Thoracic aorta (tissue), 2 donors: ENCODE results near the gene DNAH3. TPM values are rescaled to one million over a fixed set of nuclear protein-coding genes. Genes with fewer than 3 reads are reported as not detected.

ENCODE experiments used
- ATAC-seq: fragments of 150-250 bp; one replicate; pipeline ENCODE4 v1.8.0; 2017; ENCODE audit warnings: low read depth; ENCODE audit not compliant: insufficient number of reproducible peaks, low FRiP score
- DNase-seq: peaks from one replicate; pipeline ENCODE4 v3.0.0-alpha.2; 2020; ENCODE audit warnings: low spot score
- H3K27ac ChIP-seq, 2 donors: fragments of 200-600 bp; sonication (generic); 1 replicate in 1 of 2; 2 replicates in 1 of 2; pipeline ENCODE4 v1.5.1; 2016; ENCODE audit warnings: mild to moderate bottlenecking in 2 of 2, moderate library complexity in 2 of 2
- H3K27me3 ChIP-seq: fragments of 200-600 bp; sonication (generic); replicated peaks from 2 replicates; pipeline ENCODE4 v1.6.0; 2016; ENCODE audit warnings: mild to moderate bottlenecking; ENCODE audit not compliant: insufficient read depth
- H3K36me3 ChIP-seq: fragments of 200-600 bp; sonication (generic); one replicate; pipeline ENCODE4 v1.5.1; 2016
- H3K4me1 ChIP-seq, 2 donors: fragments of 200-600 bp; sonication (generic); 1 replicate in 1 of 2; 2 replicates in 1 of 2; pipeline versions ENCODE4 v1.5.1 to v1.6.0; 2016; ENCODE audit warnings: low read depth in 2 of 2, mild to moderate bottlenecking in 1 of 2; ENCODE audit not compliant: control insufficient read depth in 1 of 2
- H3K4me3 ChIP-seq: fragments of 200-600 bp; sonication (generic); 2 replicates; pipeline ENCODE4 v1.5.1; 2016; ENCODE audit warnings: mild to moderate bottlenecking
- H3K9me3 ChIP-seq: fragments of 200-600 bp; sonication (generic); 2 replicates; pipeline ENCODE4 v1.5.1; 2016
- total RNA-seq, 2 donors: library from RNA; depleted of rRNA; stranded (reverse); fragments of >200 nt; gene quantifications; one replicate each; pipeline versions ENCODE4 v1.1.0 to v1.2.3, GENCODE V29; 2016
- TF ChIP-seq, protein P1 (sequence below): fragments of 200-600 bp; sonication (generic); IDR thresholded peaks from one replicate; pipeline ENCODE4 v1.5.1; 2019; ENCODE audit warnings: antibody characterized with exemption

The DNAH3 gene
- total RNA-seq, 2 donors from 2014 or later = not detected

DNA sequence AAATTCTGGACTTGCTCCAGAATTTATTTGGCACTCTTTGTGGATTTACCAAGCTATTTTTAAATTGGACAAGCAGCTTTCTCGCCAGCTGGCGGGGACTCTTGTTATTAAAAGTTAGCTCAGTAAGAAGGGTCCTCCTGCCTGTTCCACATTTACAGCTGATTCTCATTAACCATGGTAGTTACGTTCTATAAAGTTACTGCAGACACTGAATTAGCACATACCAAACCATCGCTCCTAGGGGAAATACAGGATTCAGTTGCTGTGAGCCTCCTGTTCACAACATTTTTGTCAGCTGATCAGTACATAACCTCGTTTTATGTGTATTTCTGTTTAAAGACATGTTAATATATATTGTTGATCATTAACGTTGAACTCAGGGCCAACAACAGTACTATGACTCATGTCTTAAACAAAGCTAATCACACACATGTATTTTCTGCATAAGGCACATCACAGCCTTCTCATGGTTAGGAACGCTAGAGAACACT lies 12.1 kb upstream of the DNAH3 start:
- no peak for DNase-seq
- no peaks in the 10 kb centered on the region for H3K27me3 ChIP-seq
- H3K36me3 ChIP-seq = peaks cover 27% of the 10 kb centered on the region
- peak overlapping the region; percentile 96 for H3K4me3 ChIP-seq
- H3K27ac ChIP-seq = peak overlapping the region; percentile 88 to 91
- TF ChIP-seq, protein P1, sequence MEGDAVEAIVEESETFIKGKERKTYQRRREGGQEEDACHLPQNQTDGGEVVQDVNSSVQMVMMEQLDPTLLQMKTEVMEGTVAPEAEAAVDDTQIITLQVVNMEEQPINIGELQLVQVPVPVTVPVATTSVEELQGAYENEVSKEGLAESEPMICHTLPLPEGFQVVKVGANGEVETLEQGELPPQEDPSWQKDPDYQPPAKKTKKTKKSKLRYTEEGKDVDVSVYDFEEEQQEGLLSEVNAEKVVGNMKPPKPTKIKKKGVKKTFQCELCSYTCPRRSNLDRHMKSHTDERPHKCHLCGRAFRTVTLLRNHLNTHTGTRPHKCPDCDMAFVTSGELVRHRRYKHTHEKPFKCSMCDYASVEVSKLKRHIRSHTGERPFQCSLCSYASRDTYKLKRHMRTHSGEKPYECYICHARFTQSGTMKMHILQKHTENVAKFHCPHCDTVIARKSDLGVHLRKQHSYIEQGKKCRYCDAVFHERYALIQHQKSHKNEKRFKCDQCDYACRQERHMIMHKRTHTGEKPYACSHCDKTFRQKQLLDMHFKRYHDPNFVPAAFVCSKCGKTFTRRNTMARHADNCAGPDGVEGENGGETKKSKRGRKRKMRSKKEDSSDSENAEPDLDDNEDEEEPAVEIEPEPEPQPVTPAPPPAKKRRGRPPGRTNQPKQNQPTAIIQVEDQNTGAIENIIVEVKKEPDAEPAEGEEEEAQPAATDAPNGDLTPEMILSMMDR = no peak
- ATAC-seq = no peak
- H3K4me1 ChIP-seq = peaks cover 40 to 62% of the 10 kb centered on the region in 2 donors
- no peaks in the 10 kb centered on the region for H3K9me3 ChIP-seq

DNA sequence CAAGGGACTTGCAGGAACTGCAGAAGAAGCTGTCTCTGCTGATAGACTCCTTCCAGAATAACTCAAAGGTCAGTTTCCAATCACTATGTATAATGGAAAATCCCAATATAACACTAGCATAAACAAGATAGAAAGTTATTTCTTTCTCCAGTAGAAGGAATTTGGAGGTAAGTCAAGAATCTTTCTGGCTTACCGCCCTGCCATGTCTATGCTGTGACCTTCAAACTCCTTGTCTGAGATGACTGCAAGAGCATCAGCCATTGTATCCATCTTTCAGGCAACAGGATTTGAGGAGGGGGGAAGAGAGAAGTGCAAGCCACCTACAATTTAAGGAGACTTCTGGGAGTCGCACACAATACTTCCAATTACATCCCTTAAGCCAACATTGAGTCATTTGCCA lies 10.6 kb upstream of the DNAH3 start:
- Histone ChIP-seq H3K4me1 (peaks cover 36 to 60% of the 10 kb centered on the region in 2 donors), H3K4me3 (peak overlapping the region; percentile 96), H3K27ac (peak overlapping the region; percentile 1 to 62), H3K27me3 (no peaks in the 10 kb centered on the region), H3K9me3 (no peaks in the 10 kb centered on the region), H3K36me3 (peaks cover 18% of the 10 kb centered on the region)
- DNase-seq = no peak
- TF ChIP-seq, protein P1 = no peak
- no peak for ATAC-seq

DNA sequence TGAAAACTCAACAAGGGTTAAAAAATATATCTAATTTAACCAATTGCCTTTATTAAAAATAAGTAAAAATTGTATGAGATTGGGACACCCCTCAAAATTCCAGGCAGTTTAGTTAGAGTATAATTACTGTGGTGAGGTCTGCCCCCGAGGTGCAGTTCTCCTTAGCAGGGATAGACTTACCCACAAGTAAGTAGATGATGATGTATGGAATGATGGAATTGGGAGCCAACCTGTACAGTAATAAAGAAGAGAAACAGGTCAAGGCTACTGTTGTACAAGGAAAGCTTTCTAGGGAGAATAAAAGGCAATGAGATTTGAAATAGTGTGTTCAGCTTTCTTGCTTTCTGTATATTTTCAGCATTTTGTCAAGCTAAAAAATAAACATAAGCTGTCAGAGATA lies 9.6 kb upstream of the DNAH3 start:
- peaks cover 36 to 60% of the 10 kb centered on the region in 2 donors for H3K4me1 ChIP-seq

DNA sequence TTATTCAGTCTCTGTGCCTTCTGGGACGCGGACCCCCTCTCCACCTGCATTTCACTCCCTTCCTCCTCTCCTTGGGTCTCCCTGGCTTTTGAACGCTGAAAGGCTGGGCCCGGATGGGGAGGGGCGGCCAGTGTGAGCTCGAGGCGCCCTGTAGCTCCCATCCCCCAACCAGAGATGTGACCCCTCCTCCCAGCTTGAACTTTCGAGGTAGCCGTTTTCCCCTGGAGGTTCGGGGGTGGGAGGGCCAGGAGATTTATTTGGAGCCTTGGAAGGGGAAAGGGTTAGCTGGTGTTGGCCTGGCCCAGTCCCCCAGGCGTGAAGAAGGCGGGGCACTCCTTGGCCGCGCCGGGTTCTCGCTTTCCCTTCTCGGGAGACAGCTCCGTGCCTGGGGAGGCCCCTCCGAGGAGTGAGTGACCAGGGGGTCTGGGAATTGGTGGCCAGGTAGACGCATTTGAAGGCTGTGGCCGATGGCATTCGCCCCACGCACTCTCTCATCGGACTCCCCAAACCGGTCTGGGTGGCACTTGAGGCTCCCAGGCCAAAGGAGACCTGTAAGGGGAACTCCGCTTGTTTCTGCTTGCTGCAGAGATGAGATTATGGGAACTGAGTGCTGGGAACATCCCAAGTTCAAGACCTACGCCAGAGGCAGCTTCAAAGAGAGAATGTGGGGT lies 8.8 kb upstream of the DNAH3 start:
- peak overlapping the region; percentile 76 to 79 for H3K27ac ChIP-seq
- H3K9me3 ChIP-seq = no peaks in the 10 kb centered on the region
- H3K4me1 ChIP-seq = peaks cover 34 to 58% of the 10 kb centered on the region in 2 donors
- peaks cover 5% of the 10 kb centered on the region for H3K36me3 ChIP-seq
- H3K4me3 ChIP-seq = peak overlapping the region; percentile 96
- TF ChIP-seq, protein P1 = no peak
- no peaks in the 10 kb centered on the region for H3K27me3 ChIP-seq
- DNase-seq (no peak), ATAC-seq (no peak)

More for the DNA sequence above, 9.6 kb upstream of the DNAH3 start:
- Histone ChIP-seq H3K9me3 (no peaks in the 10 kb centered on the region), H3K4me3 (peak overlapping the region; percentile 96), H3K27ac (peak overlapping the region in 1 of 2 donors; percentile 79), H3K36me3 (peaks cover 13% of the 10 kb centered on the region), H3K27me3 (no peaks in the 10 kb centered on the region)
- TF ChIP-seq, protein P1 = no peak
- DNase-seq (no peak), ATAC-seq (no peak)

DNA sequence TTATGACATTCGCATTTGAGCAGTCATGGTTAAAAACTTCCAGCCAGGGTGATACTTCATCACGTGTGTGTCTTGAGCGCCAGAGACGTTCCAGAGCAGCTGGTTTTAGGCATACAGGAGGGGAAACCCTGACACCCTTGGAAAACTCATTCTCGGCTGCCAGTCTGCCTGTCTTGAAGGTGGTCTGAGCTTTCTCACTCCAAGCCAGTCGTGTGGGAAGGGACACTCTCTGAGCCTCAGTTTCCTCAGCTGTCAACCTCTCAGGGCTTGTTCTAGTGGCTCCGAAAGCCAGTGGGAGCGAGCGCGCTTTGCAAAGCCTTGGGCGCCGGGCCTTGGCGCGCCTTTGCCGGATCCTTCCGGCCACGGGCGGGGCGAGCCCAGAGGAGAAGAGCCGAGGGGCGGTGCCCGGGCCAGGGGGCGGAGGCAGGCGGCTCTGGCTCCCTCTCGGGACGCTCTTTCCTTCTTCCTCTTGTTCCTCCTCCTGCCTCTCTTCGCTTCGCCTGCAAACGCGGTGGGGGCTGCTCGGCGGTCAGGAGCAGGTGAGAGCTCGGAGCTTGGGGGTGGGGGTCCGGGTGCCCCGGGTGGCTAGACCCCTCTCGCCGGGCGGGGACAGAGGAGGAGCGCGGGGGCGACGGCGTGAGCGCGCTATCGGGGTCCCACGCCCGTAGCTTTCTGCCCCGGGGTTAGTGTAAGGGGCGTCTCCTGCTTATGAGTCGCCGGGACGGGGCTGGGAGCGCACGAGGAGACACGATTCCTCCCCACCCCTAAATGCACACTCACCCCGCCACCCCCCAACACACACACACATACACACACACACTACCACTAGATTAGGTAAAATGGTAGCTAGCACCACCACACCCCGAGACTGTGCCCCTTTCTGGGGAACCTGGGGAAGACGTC lies 7.8 kb upstream of the DNAH3 start, which contains the start of gene LDAF1:
Gene LDAF1 (plus strand): TSS at position 467 of the 903 bp plus-strand sequence. CDS start 2,509 bp downstream, outside the sequence.
- Histone ChIP-seq H3K36me3 (no peaks in the 10 kb centered on the region), H3K27ac (peak within 1 kb of the TSS; percentile 76 to 79), H3K4me1 (peaks cover 27 to 49% of the 10 kb centered on the region in 2 donors), H3K27me3 (no peaks in the 10 kb centered on the region), H3K9me3 (no peaks in the 10 kb centered on the region), H3K4me3 (peak within 1 kb of the TSS; percentile 96)
- ATAC-seq (peak; percentile 66), DNase-seq (peak; percentile 26)
- TF ChIP-seq, protein P1 = no peak
